Activated T-helper 1 cell treated with anti-CD3 and anti-CD28 coated beads, Interleukin-12 subunit alpha, Interleukin-12 subunit beta, Interleukin-2, Interleukin-4 antibody, amounts not matched to agents 30 ng/mL and 10 ng/mL and 1 ng/mL, durations not matched to agents 14 hours and 24 hours and 36 hours (primary cell): ENCODE measurements around the gene SLAMF1. TPM values are rescaled to one million over a fixed set of nuclear protein-coding genes. Genes with fewer than 3 reads are reported as not detected.

Source experiments
- total RNA-seq: library from RNA; stranded (reverse); gene quantifications from 2 replicates; pipeline ENCODE4 v1.2.3, GENCODE V29; 2022

SLAMF1 gene
- total RNA-seq, 1 donor from 2014 or later, result 118 TPM

Other genes with a start within 250 kb of the SLAMF1 start
- gene VANGL2, start 246.5 kb downstream of the SLAMF1 start, total RNA-seq, result not detected in 2 replicates
- gene SLAMF6, start 123.8 kb downstream of the SLAMF1 start, total RNA-seq, result 46.8 and 50.1 TPM in 2 replicates
- gene CD84, start 67.5 kb downstream of the SLAMF1 start, total RNA-seq, result 16.3 and 17.2 TPM in 2 replicates
- 219 and 222 TPM in 2 replicates for gene CD48, start 64.8 kb upstream of the SLAMF1 start, total RNA-seq
- 43.7 and 53.6 TPM in 2 replicates for gene SLAMF7, start 92.2 kb upstream of the SLAMF1 start, total RNA-seq
- gene LY9, start 149.1 kb upstream of the SLAMF1 start, total RNA-seq, result 0.49 and 0.71 TPM in 2 replicates
- 0.13 TPM in 1 of 2 replicates, not detected in the other for gene CD244, start 215.8 kb upstream of the SLAMF1 start, total RNA-seq
- not detected in 2 replicates for gene ITLN1, start 238.1 kb upstream of the SLAMF1 start, total RNA-seq